Placental epithelial cell (primary cell): Measurements from ENCODE around the gene CDC42EP3. TPM values are rescaled to one million over a fixed set of nuclear protein-coding genes. Genes with fewer than 3 reads are reported as not detected.

Source experiments
- total RNA-seq: library from RNA; depleted of rRNA; stranded (reverse); fragments of >200 nt; gene quantifications from 2 replicates; pipeline ENCODE4 v1.2.3, GENCODE V29; 2012

Gene CDC42EP3
- total RNA-seq = 9.8 and 72.4 TPM in 2 replicates

GRCh38 chr2:37671009-37671815 lies at the start of gene CDC42EP3:
Gene CDC42EP3, minus strand, starts transcription at chr2:37671642. Its CDS starts 25,055 bp downstream, at chr2:37646587.

